ENCODE data around the gene CHST9. TPM values are rescaled to one million over a fixed set of nuclear protein-coding genes. Genes with fewer than 3 reads are reported as not detected.

The CHST9 gene
- total RNA-seq, 2 donors from 2014 or later: 0.90 to 1.3 TPM

DNA sequence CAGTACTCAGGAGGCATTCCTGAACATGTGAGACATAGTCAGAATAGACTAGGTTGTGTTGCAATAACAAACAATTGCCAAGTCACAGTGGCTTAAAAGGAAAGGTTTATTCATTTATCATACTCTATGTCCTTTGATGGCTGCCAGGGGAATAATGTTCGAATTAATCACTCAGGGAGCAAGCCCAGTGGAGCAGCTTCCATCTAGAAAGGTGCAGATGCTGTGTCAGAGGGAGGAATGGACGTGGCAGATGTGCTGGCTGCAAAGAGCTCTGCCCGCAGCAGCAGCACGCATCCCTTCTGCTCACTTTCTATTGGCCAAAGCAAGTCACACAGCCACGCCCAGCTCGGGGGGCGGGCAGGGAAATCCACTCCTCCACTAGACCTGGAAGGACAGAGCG, 213.7 kb downstream of the CHST9 start:
- Histone ChIP-seq H3K36me3 (no peaks in the 10 kb centered on the region), H3K27ac (no peak overlapping the region), H3K4me1 (no peaks in the 10 kb centered on the region), H3K9me3 (no peaks in the 10 kb centered on the region), H3K4me3 (no peak overlapping the region), H3K27me3 (no peaks in the 10 kb centered on the region)
- TF ChIP-seq CTCF (IDR thresholded peaks at IDR 0.05): no peak
- DNase-seq (ENCODE audit: low spot score): no peak

- no peak overlapping the region for H3K27ac ChIP-seq
- no peaks in the 10 kb centered on the region for H3K9me3 ChIP-seq
- no peaks in the 10 kb centered on the region for H3K27me3 ChIP-seq
- DNase-seq (ENCODE audit: low spot score): no peak
- no peak overlapping the region for H3K4me3 ChIP-seq
- no peaks in the 10 kb centered on the region for H3K4me1 ChIP-seq
- no peak for TF ChIP-seq CTCF (IDR thresholded peaks at IDR 0.05)
- H3K36me3 ChIP-seq: no peaks in the 10 kb centered on the region
These were observed 214.5 kb downstream of the CHST9 start for GRCh38 chr18:26970637-26971036.

GRCh38 chr18:26965206-26965605, 219.9 kb downstream of the CHST9 start:
- no peak for TF ChIP-seq CTCF (IDR thresholded peaks at IDR 0.05)
- no peak overlapping the region for H3K27ac ChIP-seq
- no peaks in the 10 kb centered on the region for H3K36me3 ChIP-seq
- no peaks in the 10 kb centered on the region for H3K27me3 ChIP-seq
- DNase-seq (ENCODE audit: low spot score): no peak
- H3K4me1 ChIP-seq: no peaks in the 10 kb centered on the region
- no peak overlapping the region for H3K4me3 ChIP-seq
- no peaks in the 10 kb centered on the region for H3K9me3 ChIP-seq

DNA sequence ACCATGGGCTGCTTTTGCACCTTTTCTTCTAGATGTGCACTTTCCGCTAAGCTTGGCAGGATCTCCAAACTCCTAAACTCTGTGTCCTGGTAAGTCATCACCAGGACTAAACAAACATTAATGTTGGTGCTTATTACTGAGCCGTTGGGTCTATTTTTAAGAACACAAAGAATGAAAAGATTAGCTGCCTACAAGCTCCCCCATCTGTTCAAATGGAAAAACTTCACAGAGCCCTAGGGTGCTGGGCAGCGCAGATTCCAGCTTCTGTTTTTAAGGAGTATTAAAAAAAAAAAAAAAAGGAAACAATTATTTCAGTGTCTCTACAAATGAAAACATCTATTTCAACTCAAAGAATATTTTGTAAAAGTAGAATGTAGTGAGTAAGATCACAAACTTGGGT, 221.8 kb downstream of the CHST9 start:
- Histone ChIP-seq H3K27ac (no peak overlapping the region), H3K4me3 (no peak overlapping the region), H3K9me3 (no peaks in the 10 kb centered on the region), H3K36me3 (no peaks in the 10 kb centered on the region), H3K27me3 (no peaks in the 10 kb centered on the region), H3K4me1 (no peaks in the 10 kb centered on the region)
- DNase-seq (ENCODE audit: low spot score): no peak
- peak in 1 of 2 donors; percentile 56 for TF ChIP-seq CTCF (IDR thresholded peaks at IDR 0.05)

GRCh38 chr18:26961839-26962238, 223.3 kb downstream of the CHST9 start:
- no peak for TF ChIP-seq CTCF (IDR thresholded peaks at IDR 0.05)
- no peaks in the 10 kb centered on the region for H3K9me3 ChIP-seq
- H3K4me1 ChIP-seq: no peaks in the 10 kb centered on the region
- no peaks in the 10 kb centered on the region for H3K27me3 ChIP-seq
- no peak for DNase-seq (ENCODE audit: low spot score)
- no peak overlapping the region for H3K27ac ChIP-seq
- no peak overlapping the region for H3K4me3 ChIP-seq
- H3K36me3 ChIP-seq: no peaks in the 10 kb centered on the region

DNA sequence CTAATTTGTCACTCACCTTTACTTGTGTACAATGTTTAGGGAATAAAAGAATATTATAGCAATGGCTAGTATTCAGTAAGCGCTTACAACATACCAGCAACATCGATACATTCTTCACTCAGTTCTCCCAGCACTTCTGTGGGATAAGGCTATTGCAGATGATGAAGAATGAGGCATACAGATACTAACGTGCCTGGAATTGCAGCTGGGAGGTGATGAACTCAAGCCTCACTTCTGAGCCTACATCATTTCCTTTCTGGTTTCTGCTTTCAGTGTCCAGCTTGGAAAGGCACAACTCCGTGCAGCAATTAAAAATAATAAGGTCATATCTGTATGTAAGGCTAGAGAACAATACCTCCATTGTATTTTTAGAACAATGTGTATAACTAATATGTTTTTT, 224.2 kb downstream of the CHST9 start:
- no peak overlapping the region for H3K4me3 ChIP-seq
- H3K4me1 ChIP-seq: no peaks in the 10 kb centered on the region
- no peaks in the 10 kb centered on the region for H3K9me3 ChIP-seq
- H3K27ac ChIP-seq: no peak overlapping the region
- TF ChIP-seq CTCF (IDR thresholded peaks at IDR 0.05): no peak
- H3K27me3 ChIP-seq: no peaks in the 10 kb centered on the region
- no peak for DNase-seq (ENCODE audit: low spot score)
- H3K36me3 ChIP-seq: no peaks in the 10 kb centered on the region

Data from right atrium auricular region (tissue), 2 donors.